MM.1S (cell line): ENCODE data around the gene IL19.

Experiments
- DNase-seq: peaks from one replicate; pipeline ENCODE4 v3.0.0-alpha.2; 2015
- H2AFZ ChIP-seq: fragments of 300-600 bp; sonication (generic); 2 replicates; pipeline ENCODE4 v1.6.0; 2016; ENCODE audit warnings: antibody characterized with exemption, low read length
- H3F3A ChIP-seq: fragments of 300-600 bp; sonication (generic); 2 replicates; pipeline ENCODE4 v1.6.1; 2016; ENCODE audit warnings: mild to moderate bottlenecking, antibody characterized with exemption, low read length, moderate library complexity, mixed read lengths; ENCODE audit not compliant: insufficient read depth
- H3K27ac ChIP-seq: fragments of 300-600 bp; sonication (generic); 2 replicates; pipeline ENCODE4 v1.5.1; 2016; ENCODE audit warnings: mild to moderate bottlenecking, low read length
- H3K27me3 ChIP-seq: fragments of 300-600 bp; sonication (generic); replicated peaks from 2 replicates; pipeline ENCODE4 v1.6.0; 2016; ENCODE audit warnings: low read length; ENCODE audit not compliant: insufficient read depth
- H3K36me3 ChIP-seq: fragments of 300-600 bp; sonication (generic); replicated peaks from 2 replicates; pipeline ENCODE4 v1.6.1; 2016; ENCODE audit warnings: mild to moderate bottlenecking, low read length, mixed read lengths; ENCODE audit not compliant: insufficient read depth
- H3K4me1 ChIP-seq: fragments of 300-600 bp; sonication (generic); 2 replicates; pipeline ENCODE4 v1.6.1; 2016; ENCODE audit warnings: low read length, mixed read lengths
- H3K4me2 ChIP-seq: fragments of 300-600 bp; sonication (generic); 2 replicates; pipeline ENCODE4 v1.6.0; 2016; ENCODE audit warnings: low read depth, low read length
- H3K4me3 ChIP-seq: fragments of 300-600 bp; sonication (generic); 2 replicates; pipeline ENCODE4 v1.5.1; 2016; ENCODE audit warnings: low read length, mixed read lengths
- H3K79me2 ChIP-seq: fragments of 300-600 bp; sonication (generic); 2 replicates; pipeline ENCODE4 v1.6.1; 2016; ENCODE audit warnings: mixed run types, low read length, mixed read lengths
- H3K9ac ChIP-seq: fragments of 300-600 bp; sonication (generic); 2 replicates; pipeline ENCODE4 v1.6.1; 2016; ENCODE audit warnings: low read length, mixed read lengths
- H3K9me2 ChIP-seq: fragments of 300-600 bp; sonication (generic); replicated peaks from 2 replicates; pipeline ENCODE4 v1.6.1; 2016; ENCODE audit warnings: mild to moderate bottlenecking, low read length, mixed read lengths; ENCODE audit not compliant: insufficient read depth
- H3K9me3 ChIP-seq: fragments of 300-600 bp; sonication (generic); replicated peaks from 2 replicates; pipeline ENCODE4 v1.6.1; 2016; ENCODE audit warnings: mild to moderate bottlenecking, low read length, mixed read lengths; ENCODE audit not compliant: insufficient read depth
- H4K20me1 ChIP-seq: fragments of 300-600 bp; sonication (generic); 2 replicates; pipeline ENCODE4 v1.6.1; 2016; ENCODE audit warnings: mild to moderate bottlenecking, low read length, moderate library complexity, mixed read lengths; ENCODE audit not compliant: insufficient read depth
- EZH2 ChIP-seq: fragments of 300-600 bp; sonication (generic); optimal IDR thresholded peaks from 2 replicates; pipeline ENCODE3; 2017; ENCODE audit warnings: low read depth, mild to moderate bottlenecking, antibody characterized with exemption, low read length, mixed read lengths
- EZH2phosphoT487 ChIP-seq: fragments of 300-600 bp; sonication (generic); IDR thresholded peaks from 2 replicates; pipeline ENCODE4 v1.6.1; 2018; ENCODE audit warnings: antibody characterized with exemption, low read length
- TF ChIP-seq, protein P1 (sequence below): fragments of 300-600 bp; sonication (generic); IDR thresholded peaks from 2 replicates; pipeline ENCODE4 v1.5.1; 2016; ENCODE audit warnings: antibody characterized with exemption, low read length, mixed read lengths

The IL19 gene

DNA sequence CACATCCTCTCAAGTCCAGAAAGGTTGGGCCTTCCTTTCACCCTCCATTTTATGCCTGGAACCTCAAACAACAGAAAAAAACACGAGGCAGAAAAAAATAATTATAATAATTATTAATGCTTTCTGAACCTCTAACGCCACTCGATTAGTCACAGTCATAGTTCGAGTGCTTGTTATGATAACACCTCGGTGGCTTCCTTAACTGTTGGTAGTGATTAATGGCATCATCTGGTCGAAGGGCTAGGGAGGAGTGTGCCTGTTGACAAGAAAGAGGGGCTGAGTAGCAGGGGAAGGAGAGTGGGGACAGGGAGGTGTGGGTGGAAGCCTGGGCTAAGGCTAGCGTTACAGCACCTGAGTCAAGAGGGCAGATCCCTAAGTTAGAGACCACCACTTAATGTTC lies 23.0 kb downstream of the IL19 start:
- no peaks in the 10 kb centered on the region for H3K9me2 ChIP-seq
- H3K4me1 ChIP-seq: peaks cover 37% of the 10 kb centered on the region
- no peak for DNase-seq
- H3K4me3 ChIP-seq: no peak overlapping the region
- H2AFZ ChIP-seq: no peak overlapping the region
- no peak overlapping the region for H3K4me2 ChIP-seq
- no peak overlapping the region for H3K9ac ChIP-seq
- no peaks in the 10 kb centered on the region for H3K36me3 ChIP-seq
- H3K27me3 ChIP-seq: no peaks in the 10 kb centered on the region
- no peak for TF ChIP-seq EZH2phosphoT487
- TF ChIP-seq, protein P1, sequence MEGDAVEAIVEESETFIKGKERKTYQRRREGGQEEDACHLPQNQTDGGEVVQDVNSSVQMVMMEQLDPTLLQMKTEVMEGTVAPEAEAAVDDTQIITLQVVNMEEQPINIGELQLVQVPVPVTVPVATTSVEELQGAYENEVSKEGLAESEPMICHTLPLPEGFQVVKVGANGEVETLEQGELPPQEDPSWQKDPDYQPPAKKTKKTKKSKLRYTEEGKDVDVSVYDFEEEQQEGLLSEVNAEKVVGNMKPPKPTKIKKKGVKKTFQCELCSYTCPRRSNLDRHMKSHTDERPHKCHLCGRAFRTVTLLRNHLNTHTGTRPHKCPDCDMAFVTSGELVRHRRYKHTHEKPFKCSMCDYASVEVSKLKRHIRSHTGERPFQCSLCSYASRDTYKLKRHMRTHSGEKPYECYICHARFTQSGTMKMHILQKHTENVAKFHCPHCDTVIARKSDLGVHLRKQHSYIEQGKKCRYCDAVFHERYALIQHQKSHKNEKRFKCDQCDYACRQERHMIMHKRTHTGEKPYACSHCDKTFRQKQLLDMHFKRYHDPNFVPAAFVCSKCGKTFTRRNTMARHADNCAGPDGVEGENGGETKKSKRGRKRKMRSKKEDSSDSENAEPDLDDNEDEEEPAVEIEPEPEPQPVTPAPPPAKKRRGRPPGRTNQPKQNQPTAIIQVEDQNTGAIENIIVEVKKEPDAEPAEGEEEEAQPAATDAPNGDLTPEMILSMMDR: no peak
- no peak for TF ChIP-seq EZH2
- no peaks in the 10 kb centered on the region for H4K20me1 ChIP-seq
- no peaks in the 10 kb centered on the region for H3K9me3 ChIP-seq
- H3F3A ChIP-seq: 0 out of 2 replicates have a peak, but pooled peaks cover 3% of the 10 kb centered on the region
- no peaks in the 10 kb centered on the region for H3K79me2 ChIP-seq
- H3K27ac ChIP-seq: no peak overlapping the region

DNA sequence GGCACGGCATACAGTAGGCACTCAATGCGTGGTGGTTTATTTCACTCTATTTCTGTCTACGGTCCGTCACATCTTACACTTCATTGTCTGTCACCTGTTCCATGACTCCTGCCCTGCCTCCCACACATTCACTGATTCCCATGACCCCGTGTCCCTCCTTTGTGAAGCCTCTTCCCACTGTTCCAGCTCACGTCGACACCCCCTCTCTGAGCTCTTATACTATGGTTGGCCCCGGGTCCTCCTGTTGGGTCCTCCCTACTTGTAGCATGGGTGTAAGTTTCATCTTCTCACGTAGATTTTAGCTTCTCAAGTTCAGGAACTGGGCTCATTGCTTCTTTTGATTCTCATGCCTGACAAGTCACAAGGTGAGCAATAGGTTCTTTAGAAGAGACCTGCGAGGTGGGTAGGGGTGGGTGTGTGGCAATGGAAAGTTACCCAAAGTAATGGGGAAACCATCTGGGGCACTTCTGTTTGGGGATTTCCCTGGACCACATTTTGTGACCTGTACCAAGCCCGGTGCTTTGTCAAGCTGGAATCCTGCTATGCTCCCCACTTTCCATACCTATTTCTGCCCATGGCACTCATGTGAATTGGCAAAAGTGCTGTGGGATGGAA lies 23.8 kb downstream of the IL19 start:
- no peaks in the 10 kb centered on the region for H3K27me3 ChIP-seq
- no peak overlapping the region for H3K4me2 ChIP-seq
- no peak overlapping the region for H3K9ac ChIP-seq
- no peaks in the 10 kb centered on the region for H3K36me3 ChIP-seq
- H3K4me1 ChIP-seq: peaks cover 37% of the 10 kb centered on the region
- TF ChIP-seq EZH2 (no peak), EZH2phosphoT487 (no peak)
- TF ChIP-seq, protein P1: no peak
- H4K20me1 ChIP-seq: no peaks in the 10 kb centered on the region
- 0 out of 2 replicates have a peak, but pooled peaks cover 3% of the 10 kb centered on the region for H3F3A ChIP-seq
- no peak overlapping the region for H3K4me3 ChIP-seq
- no peaks in the 10 kb centered on the region for H3K9me2 ChIP-seq
- peak; percentile 33 for DNase-seq
- H2AFZ ChIP-seq: no peak overlapping the region
- no peaks in the 10 kb centered on the region for H3K9me3 ChIP-seq
- no peak overlapping the region for H3K27ac ChIP-seq
- no peaks in the 10 kb centered on the region for H3K79me2 ChIP-seq

DNA sequence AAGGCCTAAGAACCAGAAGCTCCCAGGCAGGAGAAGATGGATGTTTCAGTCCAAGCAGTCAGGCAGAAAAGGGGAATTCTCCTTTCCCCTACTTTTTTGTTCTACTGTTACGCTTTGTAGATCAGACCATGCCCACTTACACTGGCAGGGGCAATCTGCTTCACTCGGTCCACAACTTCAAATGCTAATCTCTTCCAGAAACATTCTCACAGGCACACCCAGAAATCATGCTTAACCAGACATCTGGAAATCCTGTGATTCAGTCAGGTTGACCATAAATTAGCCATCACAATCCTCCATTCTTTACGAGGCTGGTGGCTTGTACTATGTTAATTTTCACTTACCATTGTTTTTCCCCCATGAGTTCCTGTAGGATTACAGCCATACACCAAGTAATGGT lies 25.5 kb downstream of the IL19 start:
- Histone ChIP-seq H3F3A (0 out of 2 replicates have a peak, but pooled peaks cover 3% of the 10 kb centered on the region), H3K4me2 (no peak overlapping the region), H3K9me3 (no peaks in the 10 kb centered on the region), H2AFZ (no peak overlapping the region), H4K20me1 (no peaks in the 10 kb centered on the region), H3K9me2 (no peaks in the 10 kb centered on the region), H3K36me3 (no peaks in the 10 kb centered on the region), H3K27me3 (no peaks in the 10 kb centered on the region), H3K79me2 (no peaks in the 10 kb centered on the region), H3K4me1 (peaks cover 31% of the 10 kb centered on the region), H3K9ac (no peak overlapping the region), H3K4me3 (no peak overlapping the region), H3K27ac (no peak overlapping the region)
- DNase-seq: no peak
- no peak for TF ChIP-seq EZH2phosphoT487
- no peak for TF ChIP-seq EZH2
- TF ChIP-seq, protein P1: no peak
